Neural cell (in vitro differentiated cells): ENCODE results near the gene WDR26.

Experiments
- EP300 ChIP-seq: fragments of 450-650 bp; conservative IDR thresholded peaks from 2 replicates; pipeline ENCODE4 v1.6.1; 2014; ENCODE audit warnings: antibody characterized with exemption, mild to moderate bottlenecking, moderate library complexity; ENCODE audit not compliant: poor library complexity, severe bottlenecking
- EZH2 ChIP-seq: fragments of 200-600, 300-800 bp; shearing (Covaris generic), sonication (generic); IDR thresholded peaks from 2 replicates; pipeline ENCODE4 v1.6.1; 2014; ENCODE audit warnings: antibody characterized with exemption, low read length, borderline replicate concordance, mild to moderate bottlenecking; ENCODE audit not compliant: insufficient read depth, poor library complexity, severe bottlenecking
- POLR2AphosphoS5 ChIP-seq: IDR thresholded peaks from 2 replicates; pipeline ENCODE4 v1.6.1; 2012
- REST ChIP-seq: IDR thresholded peaks from 2 replicates; pipeline ENCODE4 v1.6.1; 2012; ENCODE audit warnings: borderline replicate concordance
- SMC3 ChIP-seq: fragments of 450-650 bp; conservative IDR thresholded peaks from 2 replicates; pipeline ENCODE4 v1.6.1; 2014; ENCODE audit warnings: antibody characterized with exemption, mild to moderate bottlenecking, moderate library complexity; ENCODE audit not compliant: poor library complexity
- TF ChIP-seq, protein P1 (sequence below): fragments of 450-650 bp; IDR thresholded peaks from 2 replicates; pipeline ENCODE4 v1.5.1; 2014; ENCODE audit warnings: antibody characterized with exemption, mild to moderate bottlenecking, moderate library complexity; ENCODE audit not compliant: poor library complexity, severe bottlenecking

GRCh38 chr1:224358237-224358636 is 76.4 kb downstream of the WDR26 start:
- TF ChIP-seq, protein P1, sequence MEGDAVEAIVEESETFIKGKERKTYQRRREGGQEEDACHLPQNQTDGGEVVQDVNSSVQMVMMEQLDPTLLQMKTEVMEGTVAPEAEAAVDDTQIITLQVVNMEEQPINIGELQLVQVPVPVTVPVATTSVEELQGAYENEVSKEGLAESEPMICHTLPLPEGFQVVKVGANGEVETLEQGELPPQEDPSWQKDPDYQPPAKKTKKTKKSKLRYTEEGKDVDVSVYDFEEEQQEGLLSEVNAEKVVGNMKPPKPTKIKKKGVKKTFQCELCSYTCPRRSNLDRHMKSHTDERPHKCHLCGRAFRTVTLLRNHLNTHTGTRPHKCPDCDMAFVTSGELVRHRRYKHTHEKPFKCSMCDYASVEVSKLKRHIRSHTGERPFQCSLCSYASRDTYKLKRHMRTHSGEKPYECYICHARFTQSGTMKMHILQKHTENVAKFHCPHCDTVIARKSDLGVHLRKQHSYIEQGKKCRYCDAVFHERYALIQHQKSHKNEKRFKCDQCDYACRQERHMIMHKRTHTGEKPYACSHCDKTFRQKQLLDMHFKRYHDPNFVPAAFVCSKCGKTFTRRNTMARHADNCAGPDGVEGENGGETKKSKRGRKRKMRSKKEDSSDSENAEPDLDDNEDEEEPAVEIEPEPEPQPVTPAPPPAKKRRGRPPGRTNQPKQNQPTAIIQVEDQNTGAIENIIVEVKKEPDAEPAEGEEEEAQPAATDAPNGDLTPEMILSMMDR: no peak
- TF ChIP-seq EZH2 (no peak), REST (no peak), EP300 (no peak), SMC3 (no peak), POLR2AphosphoS5 (no peak)
